Gastrocnemius medialis (tissue), 4 donors: ENCODE measurements around the gene TAOK3. TPM values are rescaled to one million over a fixed set of nuclear protein-coding genes. Genes with fewer than 3 reads are reported as not detected.

ENCODE experiments used
- ATAC-seq, 2 donors: fragments of 150-250 bp; one replicate each; pipeline ENCODE4 v1.9.1; 2016
- DNase-seq, 2 donors: peaks; one replicate each; pipeline ENCODE4 v3.0.0-alpha.2; 2019
- H3K27ac ChIP-seq, 4 donors: fragments of 200-600 bp; sonication (generic); 1 replicate in 1 of 4; 2 replicates in 3 of 4; pipeline ENCODE4 v1.5.1; 2016 to 2018; ENCODE audit warnings: mild to moderate bottlenecking in 2 of 4, moderate library complexity in 1 of 4
- H3K27me3 ChIP-seq, 3 donors: fragments of 200-600 bp; sonication (generic) in 2 of 3; 1 replicate in 1 of 3; 2 replicates in 2 of 3; pipeline versions ENCODE4 v1.5.1 to v1.6.0; 2016 to 2019; ENCODE audit warnings: mild to moderate bottlenecking in 1 of 3, moderate library complexity in 1 of 3
- H3K36me3 ChIP-seq, 2 donors: fragments of 200-600 bp; sonication (generic) in 1 of 2; one replicate each; pipeline ENCODE4 v1.5.1; 2017 to 2018
- H3K4me1 ChIP-seq, 2 donors: fragments of 200-600 bp; sonication (generic) in 1 of 2; one replicate each; pipeline ENCODE4 v1.5.1; 2016 to 2017; ENCODE audit warnings: mild to moderate bottlenecking in 2 of 2
- H3K4me3 ChIP-seq, 4 donors: fragments of 200-600 bp; sonication (generic) in 3 of 4; 1 replicate in 1 of 4; 2 replicates in 3 of 4; pipeline ENCODE4 v1.5.1; 2016 to 2019; ENCODE audit warnings: mild to moderate bottlenecking in 2 of 4
- H3K9me3 ChIP-seq, 3 donors: fragments of 200-600 bp; sonication (generic) in 2 of 3; 1 replicate in 1 of 3; 2 replicates in 2 of 3; pipeline ENCODE4 v1.5.1; 2016 to 2019
- CTCF ChIP-seq, 5 experiments: fragments of 450-650 bp in 3 of 5; fragments of 200-600 bp in 2 of 5; sonication (generic) in 2 of 5; IDR thresholded peaks in 4 of 5; conservative IDR thresholded peaks in 1 of 5; 1 replicate in 4 of 5; 2 replicates in 1 of 5; pipeline ENCODE4 v1.5.1; 2016 to 2019; ENCODE audit warnings: antibody characterized with exemption in 5 of 5, mild to moderate bottlenecking in 3 of 5, moderate library complexity in 3 of 5
- POLR2A ChIP-seq, 2 donors: fragments of 450-650 bp; IDR thresholded peaks; one replicate each; pipeline ENCODE4 v1.6.1; 2017; ENCODE audit warnings: antibody characterized with exemption in 2 of 2, mild to moderate bottlenecking in 2 of 2, moderate library complexity in 2 of 2
- in situ Hi-C, 4 donors: fragments of 200-750 bp; cut with MboI; loops; one replicate each; pipeline versions ENCODE4 v1.15.0 to v1.8.0; 2017; ENCODE audit warnings: low sequenced_read_pairs in 4 of 4
- intact Hi-C: fragments of 100-400 bp; cut with DNase I; formaldehyde crosslinking; loops from one replicate; pipeline ENCODE4 v1.15.1; 2023; ENCODE audit warnings: low total_unique reads
- total RNA-seq, 4 donors: library from RNA; depleted of rRNA; stranded (reverse); fragments of >200 nt; gene quantifications; one replicate each; pipeline versions ENCODE4 v1.1.0 to v1.2.3, GENCODE V29; 2016

Gene TAOK3
- total RNA-seq, 4 donors from 2014 or later: 13.5 to 24.5 (median 15.1) TPM

DNA sequence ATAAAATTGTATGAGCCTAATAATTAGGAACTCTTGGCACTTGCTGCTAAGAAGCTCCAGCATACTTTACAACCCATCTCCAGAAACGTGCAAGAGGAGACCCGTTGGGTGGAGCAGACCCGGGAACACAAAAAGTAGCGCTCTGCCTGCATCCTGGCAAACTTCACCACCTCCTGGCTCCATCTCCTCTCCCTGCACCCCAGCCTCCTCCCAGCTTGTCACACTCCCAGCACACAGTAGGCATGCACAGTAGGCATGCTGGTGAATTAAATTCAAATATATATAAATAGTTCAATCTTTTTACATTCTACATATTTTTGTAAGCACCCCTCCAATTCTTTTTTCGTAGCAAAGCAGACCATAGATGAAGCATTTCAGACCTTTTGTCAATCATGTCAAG, 270.1 kb downstream of the TAOK3 start:
- ATAC-seq (no peak), DNase-seq (no peak)
- intact Hi-C loops (loop anchor here (2.0 to 10.0 kb wide), 3 partner anchors 50 to 270 kb away; partner anchors contain the start of genes RFC5 and TAOK3), in situ Hi-C loops (no loop called here)
- H3K27me3 ChIP-seq: no peaks in the 10 kb centered on the region
- peak overlapping the region; percentile 81 to 97 (median 95) for H3K27ac ChIP-seq
- H3K4me3 ChIP-seq: peak overlapping the region; percentile 70 to 93 (median 92)
- no peaks in the 10 kb centered on the region for H3K9me3 ChIP-seq
- TF ChIP-seq CTCF (IDR thresholded peaks at IDR 0.05 in 4 of 5, conservative IDR thresholded peaks at IDR 0.05 in 1 of 5): no peak
- H3K4me1 ChIP-seq: peaks cover 14 to 24% of the 10 kb centered on the region in 2 donors
- no peaks in the 10 kb centered on the region for H3K36me3 ChIP-seq

GRCh38 chr12:118102070-118102469, 270.6 kb downstream of the TAOK3 start:
- TF ChIP-seq CTCF (IDR thresholded peaks at IDR 0.05 in 4 of 5, conservative IDR thresholded peaks at IDR 0.05 in 1 of 5) (no peak), POLR2A (IDR thresholded peaks at IDR 0.05) (no peak)
- ATAC-seq: no peak
- Histone ChIP-seq H3K36me3 (no peaks in the 10 kb centered on the region), H3K27ac (peak overlapping the region; percentile 10 to 97 (median 95)), H3K4me1 (peaks cover 14 to 24% of the 10 kb centered on the region in 2 donors), H3K4me3 (no peak overlapping the region), H3K9me3 (no peaks in the 10 kb centered on the region), H3K27me3 (no peaks in the 10 kb centered on the region)
- in situ Hi-C loops: no loop called here
- intact Hi-C loops: loop anchor here (2.0 to 10.0 kb wide), 3 partner anchors 49 to 270 kb away; partner anchors contain the start of genes RFC5 and TAOK3
- peak in 1 of 2 donors; percentile 33 for DNase-seq

GRCh38 chr12:118101051-118101450, 271.7 kb downstream of the TAOK3 start:
- H3K4me1 ChIP-seq: peaks cover 14 to 24% of the 10 kb centered on the region in 2 donors
- in situ Hi-C loops (no loop called here), intact Hi-C loops (loop anchor here (5.0 to 10.0 kb wide), 2 partner anchors 86 to 271 kb away; partner anchors contain the start of genes RFC5 and TAOK3)
- H3K27me3 ChIP-seq: no peaks in the 10 kb centered on the region
- ATAC-seq: no peak
- TF ChIP-seq POLR2A (IDR thresholded peaks at IDR 0.05): no peak
- no peak for TF ChIP-seq CTCF (IDR thresholded peaks at IDR 0.05 in 4 of 5, conservative IDR thresholded peaks at IDR 0.05 in 1 of 5)
- no peak overlapping the region for H3K4me3 ChIP-seq
- DNase-seq: no peak
- H3K27ac ChIP-seq: peak overlapping the region in 3 of 4 donors; percentile 72 to 97 (median 93)
- H3K9me3 ChIP-seq: no peaks in the 10 kb centered on the region
- H3K36me3 ChIP-seq: no peaks in the 10 kb centered on the region

Other genes starting within 250 kb of the TAOK3 start
- 100 to 1,000 TPM; 306 to 442 (median 330) TPM for gene PEBP1, start 236.8 kb downstream of the TAOK3 start, total RNA-seq
- 10 to 100 TPM; 17.0 to 33.2 (median 29.1) TPM for gene SUDS3, start 3.6 kb upstream of the TAOK3 start, total RNA-seq